ENCODE measurements around the gene AZIN2. TPM values are rescaled to one million over a fixed set of nuclear protein-coding genes. Genes with fewer than 3 reads are reported as not detected.

Gene AZIN2
- total RNA-seq, 1 experiment from 2014 or later: 2.4 TPM

- in situ Hi-C loops (cut with HindIII; ENCODE audit: low pct_unique_long_range_greater_than_20kb, low sequenced_read_pairs) (no loop called here), intact Hi-C loops (cut with micrococcal nuclease; ENCODE audit: unreplicated experiment) (no loop called here)
- DNase-seq (ENCODE audit: low read depth, low spot score) (peak; percentile 97), ATAC-seq (peak; percentile 99)
- Histone ChIP-seq H3K27me3 (ENCODE audit: control insufficient read depth, insufficient read depth, low read length) (no peaks in the 10 kb centered on the region), H3K27ac (ENCODE audit: low read length) (peak within 1 kb of the TSS; percentile 97), H3K9me3 (ENCODE audit: control insufficient read depth, insufficient read depth, low read depth, low read length) (no peaks in the 10 kb centered on the region), H3K4me1 (ENCODE audit: control insufficient read depth, insufficient read depth, low read length) (peaks cover 11% of the 10 kb centered on the region), H3K36me3 (ENCODE audit: control insufficient read depth, insufficient read depth, low read length) (peaks cover 11% of the 10 kb centered on the region), H3K4me3 (ENCODE audit: low read depth in 2 of 2, low read length in 2 of 2) (peak within 1 kb of the TSS; percentile 94 to 99)
- ChIA-PET POLR2A (no interaction called here), CTCF (no interaction called here)
- BruUV-seq (replicated peaks): no TSS peak
- TF ChIP-seq POLR2AphosphoS5 (IDR thresholded peaks at IDR 0.05; ENCODE audit: low read depth, low read length) (peak; percentile 76), TCF7L2 (IDR thresholded peaks at IDR 0.05; ENCODE audit: low read depth, low read length) (no peak), CTCF (IDR thresholded peaks at IDR 0.05) (no peak), SIN3A (IDR thresholded peaks at IDR 0.05; ENCODE audit: borderline replicate concordance, insufficient read depth, low read depth, low read length) (0 out of 2 replicates have a peak, but pooled peaks have one; percentile 26), REST (IDR thresholded peaks at IDR 0.05; ENCODE audit: insufficient read depth in 1 of 2, low read depth in 2 of 2, low read length in 1 of 2) (0 out of 4 replicates have a peak, but pooled peaks of 1 of the 2 experiments have one; percentile 37)
Measured at GRCh38 chr1:33036526-33037503, 44.1 kb upstream of the AZIN2 start, which contains the start of gene AK2. Gene AK2, minus strand, starts transcription at chr1:33036883. Its CDS starts 55 bp downstream, at chr1:33036828.

- Histone ChIP-seq H3K36me3 (ENCODE audit: control insufficient read depth, insufficient read depth, low read length) (peaks cover 5% of the 10 kb centered on the region; the same call in 1 of the 2 replicates), H3K4me1 (ENCODE audit: control insufficient read depth, insufficient read depth, low read length) (peaks cover 11% of the 10 kb centered on the region), H3K4me3 (ENCODE audit: low read depth in 2 of 2, low read length in 2 of 2) (no peak overlapping the region), H3K9me3 (ENCODE audit: control insufficient read depth, insufficient read depth, low read depth, low read length) (no peaks in the 10 kb centered on the region), H3K27me3 (ENCODE audit: control insufficient read depth, insufficient read depth, low read length) (no peaks in the 10 kb centered on the region), H3K27ac (ENCODE audit: low read length) (no peak overlapping the region)
- TF ChIP-seq POLR2AphosphoS5 (IDR thresholded peaks at IDR 0.05; ENCODE audit: low read depth, low read length) (no peak), TCF7L2 (IDR thresholded peaks at IDR 0.05; ENCODE audit: low read depth, low read length) (no peak), SIN3A (IDR thresholded peaks at IDR 0.05; ENCODE audit: borderline replicate concordance, insufficient read depth, low read depth, low read length) (no peak), CTCF (IDR thresholded peaks at IDR 0.05) (no peak), REST (IDR thresholded peaks at IDR 0.05; ENCODE audit: insufficient read depth in 1 of 2, low read depth in 2 of 2, low read length in 1 of 2) (no peak)
- ChIA-PET CTCF (no interaction called here), POLR2A (no interaction called here)
- BruUV-seq (replicated peaks): no TSS peak
- intact Hi-C loops (cut with micrococcal nuclease; ENCODE audit: unreplicated experiment) (no loop called here), in situ Hi-C loops (cut with HindIII; ENCODE audit: low pct_unique_long_range_greater_than_20kb, low sequenced_read_pairs) (no loop called here)
- ATAC-seq: no peak
- no peak for DNase-seq (ENCODE audit: low read depth, low spot score)
Measured at GRCh38 chr1:33039840-33040239, 41.1 kb upstream of the AZIN2 start.

Measured in Panc1 (cell line).